ENCODE data around the gene MAMSTR.

DNA sequence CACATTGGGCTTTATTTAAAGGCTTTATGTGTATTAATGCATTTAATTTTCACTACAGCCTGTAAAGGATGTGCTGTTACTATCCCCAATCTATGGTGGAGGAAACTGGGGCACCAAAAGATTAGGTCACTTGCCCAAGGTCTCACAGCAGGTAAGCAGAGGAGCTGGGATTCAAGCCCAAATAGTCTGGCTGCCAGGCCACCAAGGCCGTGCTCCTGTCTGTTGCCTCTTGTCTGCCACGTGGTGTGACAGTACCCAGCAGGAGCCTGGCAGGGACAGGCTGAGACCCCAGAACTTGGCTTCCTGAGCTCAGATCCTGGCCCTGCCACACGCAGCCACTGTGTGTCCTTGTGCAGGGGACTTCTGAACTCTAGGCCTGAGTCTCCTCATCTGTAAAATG, 51.2 kb downstream of the MAMSTR start:
- TF ChIP-seq PBX3 (IDR thresholded peaks at IDR 0.05; ENCODE audit: insufficient replicate concordance, low read depth, low read length) (no peak), SIN3A (IDR thresholded peaks at IDR 0.05; ENCODE audit: low read depth, low read length) (no peak), POLR2A (IDR thresholded peaks at IDR 0.05; ENCODE audit: low read depth, low read length) (no peak), SMAD1 (IDR thresholded peaks at IDR 0.05; ENCODE audit: low read depth, partially characterized antibody) (no peak), BACH1 (IDR thresholded peaks at IDR 0.05; ENCODE audit: borderline replicate concordance) (no peak), PAX8 (IDR thresholded peaks at IDR 0.05) (no peak), POLR2AphosphoS5 (IDR thresholded peaks at IDR 0.05; ENCODE audit: low read length) (no peak)
- TF ChIP-seq, protein P1, sequence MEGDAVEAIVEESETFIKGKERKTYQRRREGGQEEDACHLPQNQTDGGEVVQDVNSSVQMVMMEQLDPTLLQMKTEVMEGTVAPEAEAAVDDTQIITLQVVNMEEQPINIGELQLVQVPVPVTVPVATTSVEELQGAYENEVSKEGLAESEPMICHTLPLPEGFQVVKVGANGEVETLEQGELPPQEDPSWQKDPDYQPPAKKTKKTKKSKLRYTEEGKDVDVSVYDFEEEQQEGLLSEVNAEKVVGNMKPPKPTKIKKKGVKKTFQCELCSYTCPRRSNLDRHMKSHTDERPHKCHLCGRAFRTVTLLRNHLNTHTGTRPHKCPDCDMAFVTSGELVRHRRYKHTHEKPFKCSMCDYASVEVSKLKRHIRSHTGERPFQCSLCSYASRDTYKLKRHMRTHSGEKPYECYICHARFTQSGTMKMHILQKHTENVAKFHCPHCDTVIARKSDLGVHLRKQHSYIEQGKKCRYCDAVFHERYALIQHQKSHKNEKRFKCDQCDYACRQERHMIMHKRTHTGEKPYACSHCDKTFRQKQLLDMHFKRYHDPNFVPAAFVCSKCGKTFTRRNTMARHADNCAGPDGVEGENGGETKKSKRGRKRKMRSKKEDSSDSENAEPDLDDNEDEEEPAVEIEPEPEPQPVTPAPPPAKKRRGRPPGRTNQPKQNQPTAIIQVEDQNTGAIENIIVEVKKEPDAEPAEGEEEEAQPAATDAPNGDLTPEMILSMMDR (IDR thresholded peaks at IDR 0.05 in 2 of 3, conservative IDR thresholded peaks at IDR 0.05 in 1 of 3; ENCODE audit: control insufficient read depth in 2 of 3, extremely low read depth in 1 of 3, insufficient read depth in 1 of 3, low read depth in 3 of 3, low read length in 3 of 3), result no peak
